Measurements from ENCODE around the gene SNCB. TPM values are rescaled to one million over a fixed set of nuclear protein-coding genes. Genes with fewer than 3 reads are reported as not detected.

Gene SNCB
- total RNA-seq, 1 experiment from 2014 or later, result 6.8 TPM

DNA sequence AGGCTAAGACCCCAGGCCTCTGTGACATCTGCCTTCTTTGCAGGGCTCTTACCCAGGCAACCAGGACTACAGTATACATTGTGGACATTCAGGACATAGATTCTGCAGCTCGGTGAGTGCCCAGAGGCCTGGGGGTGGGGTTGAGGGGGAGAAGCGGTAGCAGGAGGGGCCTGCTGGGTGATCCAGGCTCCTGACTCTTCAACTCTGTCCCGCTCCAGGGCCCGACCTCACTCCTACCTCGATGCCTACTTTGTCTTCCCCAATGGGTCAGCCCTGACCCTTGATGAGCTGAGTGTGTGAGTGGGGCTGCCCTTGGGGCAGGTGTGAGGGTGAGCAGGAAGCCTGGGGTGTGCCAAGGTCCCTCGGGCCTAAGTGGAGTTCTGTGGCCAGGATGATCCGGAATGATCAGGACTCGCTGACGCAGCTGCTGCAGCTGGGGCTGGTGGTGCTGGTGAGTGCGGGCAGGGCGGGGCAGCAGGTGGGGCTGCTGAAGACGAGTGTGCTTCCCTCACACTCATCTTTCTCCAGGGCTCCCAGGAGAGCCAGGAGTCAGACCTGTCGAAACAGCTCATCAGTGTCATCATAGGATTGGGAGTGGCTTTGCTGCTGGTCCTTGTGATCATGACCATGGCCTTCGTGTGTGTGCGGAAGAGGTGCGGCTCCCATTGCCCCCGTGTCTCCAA lies 40.2 kb downstream of the SNCB start (continued):
- TF ChIP-seq, protein P1, sequence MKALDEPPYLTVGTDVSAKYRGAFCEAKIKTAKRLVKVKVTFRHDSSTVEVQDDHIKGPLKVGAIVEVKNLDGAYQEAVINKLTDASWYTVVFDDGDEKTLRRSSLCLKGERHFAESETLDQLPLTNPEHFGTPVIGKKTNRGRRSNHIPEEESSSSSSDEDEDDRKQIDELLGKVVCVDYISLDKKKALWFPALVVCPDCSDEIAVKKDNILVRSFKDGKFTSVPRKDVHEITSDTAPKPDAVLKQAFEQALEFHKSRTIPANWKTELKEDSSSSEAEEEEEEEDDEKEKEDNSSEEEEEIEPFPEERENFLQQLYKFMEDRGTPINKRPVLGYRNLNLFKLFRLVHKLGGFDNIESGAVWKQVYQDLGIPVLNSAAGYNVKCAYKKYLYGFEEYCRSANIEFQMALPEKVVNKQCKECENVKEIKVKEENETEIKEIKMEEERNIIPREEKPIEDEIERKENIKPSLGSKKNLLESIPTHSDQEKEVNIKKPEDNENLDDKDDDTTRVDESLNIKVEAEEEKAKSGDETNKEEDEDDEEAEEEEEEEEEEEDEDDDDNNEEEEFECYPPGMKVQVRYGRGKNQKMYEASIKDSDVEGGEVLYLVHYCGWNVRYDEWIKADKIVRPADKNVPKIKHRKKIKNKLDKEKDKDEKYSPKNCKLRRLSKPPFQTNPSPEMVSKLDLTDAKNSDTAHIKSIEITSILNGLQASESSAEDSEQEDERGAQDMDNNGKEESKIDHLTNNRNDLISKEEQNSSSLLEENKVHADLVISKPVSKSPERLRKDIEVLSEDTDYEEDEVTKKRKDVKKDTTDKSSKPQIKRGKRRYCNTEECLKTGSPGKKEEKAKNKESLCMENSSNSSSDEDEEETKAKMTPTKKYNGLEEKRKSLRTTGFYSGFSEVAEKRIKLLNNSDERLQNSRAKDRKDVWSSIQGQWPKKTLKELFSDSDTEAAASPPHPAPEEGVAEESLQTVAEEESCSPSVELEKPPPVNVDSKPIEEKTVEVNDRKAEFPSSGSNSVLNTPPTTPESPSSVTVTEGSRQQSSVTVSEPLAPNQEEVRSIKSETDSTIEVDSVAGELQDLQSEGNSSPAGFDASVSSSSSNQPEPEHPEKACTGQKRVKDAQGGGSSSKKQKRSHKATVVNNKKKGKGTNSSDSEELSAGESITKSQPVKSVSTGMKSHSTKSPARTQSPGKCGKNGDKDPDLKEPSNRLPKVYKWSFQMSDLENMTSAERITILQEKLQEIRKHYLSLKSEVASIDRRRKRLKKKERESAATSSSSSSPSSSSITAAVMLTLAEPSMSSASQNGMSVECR (CRISPR knock-in tag; IDR thresholded peaks at IDR 0.05; ENCODE audit: borderline replicate concordance), result no peak
- TF ChIP-seq, protein P2, sequence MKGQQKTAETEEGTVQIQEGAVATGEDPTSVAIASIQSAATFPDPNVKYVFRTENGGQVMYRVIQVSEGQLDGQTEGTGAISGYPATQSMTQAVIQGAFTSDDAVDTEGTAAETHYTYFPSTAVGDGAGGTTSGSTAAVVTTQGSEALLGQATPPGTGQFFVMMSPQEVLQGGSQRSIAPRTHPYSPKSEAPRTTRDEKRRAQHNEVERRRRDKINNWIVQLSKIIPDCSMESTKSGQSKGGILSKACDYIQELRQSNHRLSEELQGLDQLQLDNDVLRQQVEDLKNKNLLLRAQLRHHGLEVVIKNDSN (CRISPR knock-in tag; IDR thresholded peaks at IDR 0.05), result no peak
- TF ChIP-seq, protein P3, sequence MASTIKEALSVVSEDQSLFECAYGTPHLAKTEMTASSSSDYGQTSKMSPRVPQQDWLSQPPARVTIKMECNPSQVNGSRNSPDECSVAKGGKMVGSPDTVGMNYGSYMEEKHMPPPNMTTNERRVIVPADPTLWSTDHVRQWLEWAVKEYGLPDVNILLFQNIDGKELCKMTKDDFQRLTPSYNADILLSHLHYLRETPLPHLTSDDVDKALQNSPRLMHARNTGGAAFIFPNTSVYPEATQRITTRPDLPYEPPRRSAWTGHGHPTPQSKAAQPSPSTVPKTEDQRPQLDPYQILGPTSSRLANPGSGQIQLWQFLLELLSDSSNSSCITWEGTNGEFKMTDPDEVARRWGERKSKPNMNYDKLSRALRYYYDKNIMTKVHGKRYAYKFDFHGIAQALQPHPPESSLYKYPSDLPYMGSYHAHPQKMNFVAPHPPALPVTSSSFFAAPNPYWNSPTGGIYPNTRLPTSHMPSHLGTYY (CRISPR knock-in tag; IDR thresholded peaks at IDR 0.05), result no peak
- TF ChIP-seq FOXP1 (CRISPR knock-in tag; IDR thresholded peaks at IDR 0.05; ENCODE audit: borderline replicate concordance), result no peak
- TF ChIP-seq EMX1 (CRISPR knock-in tag; IDR thresholded peaks at IDR 0.05), result no peak
- TF ChIP-seq, protein P4, sequence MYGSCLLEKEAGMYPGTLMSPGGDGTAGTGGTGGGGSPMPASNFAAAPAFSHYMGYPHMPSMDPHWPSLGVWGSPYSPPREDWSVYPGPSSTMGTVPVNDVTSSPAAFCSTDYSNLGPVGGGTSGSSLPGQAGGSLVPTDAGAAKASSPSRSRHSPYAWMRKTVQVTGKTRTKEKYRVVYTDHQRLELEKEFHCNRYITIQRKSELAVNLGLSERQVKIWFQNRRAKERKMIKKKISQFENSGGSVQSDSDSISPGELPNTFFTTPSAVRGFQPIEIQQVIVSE (CRISPR knock-in tag; IDR thresholded peaks at IDR 0.05; ENCODE audit: borderline replicate concordance), result no peak
- TF ChIP-seq OVOL2 (CRISPR knock-in tag; IDR thresholded peaks at IDR 0.05; ENCODE audit: borderline replicate concordance), result no peak
- no peak for TF ChIP-seq MYBL2 (CRISPR knock-in tag; IDR thresholded peaks at IDR 0.05)
- TF ChIP-seq, protein P5, sequence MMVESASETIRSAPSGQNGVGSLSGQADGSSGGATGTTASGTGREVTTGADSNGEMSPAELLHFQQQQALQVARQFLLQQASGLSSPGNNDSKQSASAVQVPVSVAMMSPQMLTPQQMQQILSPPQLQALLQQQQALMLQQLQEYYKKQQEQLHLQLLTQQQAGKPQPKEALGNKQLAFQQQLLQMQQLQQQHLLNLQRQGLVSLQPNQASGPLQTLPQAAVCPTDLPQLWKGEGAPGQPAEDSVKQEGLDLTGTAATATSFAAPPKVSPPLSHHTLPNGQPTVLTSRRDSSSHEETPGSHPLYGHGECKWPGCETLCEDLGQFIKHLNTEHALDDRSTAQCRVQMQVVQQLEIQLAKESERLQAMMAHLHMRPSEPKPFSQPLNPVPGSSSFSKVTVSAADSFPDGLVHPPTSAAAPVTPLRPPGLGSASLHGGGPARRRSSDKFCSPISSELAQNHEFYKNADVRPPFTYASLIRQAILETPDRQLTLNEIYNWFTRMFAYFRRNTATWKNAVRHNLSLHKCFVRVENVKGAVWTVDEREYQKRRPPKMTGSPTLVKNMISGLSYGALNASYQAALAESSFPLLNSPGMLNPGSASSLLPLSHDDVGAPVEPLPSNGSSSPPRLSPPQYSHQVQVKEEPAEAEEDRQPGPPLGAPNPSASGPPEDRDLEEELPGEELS (CRISPR knock-in tag; IDR thresholded peaks at IDR 0.05), result no peak
- TF ChIP-seq SP1 (CRISPR knock-in tag; conservative IDR thresholded peaks at IDR 0.05), result no peak
- no peak for TF ChIP-seq PRRX2 (CRISPR knock-in tag; IDR thresholded peaks at IDR 0.05)
- TF ChIP-seq, protein P6, sequence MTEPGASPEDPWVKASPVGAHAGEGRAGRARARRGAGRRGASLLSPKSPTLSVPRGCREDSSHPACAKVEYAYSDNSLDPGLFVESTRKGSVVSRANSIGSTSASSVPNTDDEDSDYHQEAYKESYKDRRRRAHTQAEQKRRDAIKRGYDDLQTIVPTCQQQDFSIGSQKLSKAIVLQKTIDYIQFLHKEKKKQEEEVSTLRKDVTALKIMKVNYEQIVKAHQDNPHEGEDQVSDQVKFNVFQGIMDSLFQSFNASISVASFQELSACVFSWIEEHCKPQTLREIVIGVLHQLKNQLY (CRISPR knock-in tag; IDR thresholded peaks at IDR 0.05), result no peak
- TF ChIP-seq SOX15 (CRISPR knock-in tag; IDR thresholded peaks at IDR 0.05), result no peak

DNA sequence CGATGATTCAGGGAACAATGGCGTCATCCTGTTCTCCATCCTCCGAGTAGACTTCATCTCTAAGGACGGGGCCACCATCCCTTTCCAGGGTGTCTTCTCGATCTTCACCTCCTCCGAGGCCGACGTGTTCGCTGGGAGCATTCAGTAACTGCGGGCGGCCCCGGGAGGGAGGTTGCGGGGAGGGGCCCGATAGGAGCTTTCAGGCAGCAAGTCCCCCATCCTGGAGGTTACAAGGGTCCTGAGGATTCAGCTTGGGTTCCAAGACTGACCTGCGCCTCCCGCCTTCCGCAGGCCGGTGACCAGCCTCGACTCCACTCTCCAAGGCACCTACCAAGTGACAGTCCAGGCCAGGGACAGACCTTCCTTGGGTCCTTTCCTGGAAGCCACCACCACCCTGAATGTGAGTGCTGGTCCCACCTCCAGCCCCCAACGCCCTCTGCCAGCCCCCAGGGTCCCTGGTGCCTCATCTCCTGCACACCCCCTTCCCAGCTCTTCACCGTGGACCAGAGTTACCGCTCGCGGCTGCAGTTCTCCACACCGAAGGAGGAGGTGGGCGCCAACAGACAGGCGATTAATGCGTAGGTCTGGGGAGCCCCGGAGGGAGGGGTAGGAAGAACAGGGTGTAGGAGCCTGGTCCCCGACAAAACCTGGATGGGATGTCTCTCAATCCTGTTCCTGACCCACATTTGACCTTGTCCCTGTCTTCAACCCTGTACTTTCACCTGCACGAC lies 41.1 kb downstream of the SNCB start:
- ATAC-seq (no peak), DNase-seq (ENCODE audit: low spot score) (no peak)
- Mint-ChIP-seq H3K4me3 (no peak overlapping the region), H3K27me3 (ENCODE audit: low read depth) (peaks cover 19% of the 10 kb centered on the region), H3K9me3 (peaks cover 14% of the 10 kb centered on the region), H3K36me3 (no peaks in the 10 kb centered on the region; the same call in 1 of the 2 replicates), H3K4me1 (no peaks in the 10 kb centered on the region), H3K27ac (no peak overlapping the region)
- TF ChIP-seq MXD4 (CRISPR knock-in tag; IDR thresholded peaks at IDR 0.05; ENCODE audit: borderline replicate concordance) (no peak), ESRRA (CRISPR knock-in tag; IDR thresholded peaks at IDR 0.05; ENCODE audit: borderline replicate concordance) (no peak), KAT7 (CRISPR knock-in tag; IDR thresholded peaks at IDR 0.05; ENCODE audit: borderline replicate concordance) (no peak)
- CTCF ChIA-PET, result no interaction called here
- POLR2A ChIA-PET, result no interaction called here
